Karpas-422 (cell line): ENCODE measurements around the gene COPE. TPM values are rescaled to one million over a fixed set of nuclear protein-coding genes. Genes with fewer than 3 reads are reported as not detected.

Experiments
- DNase-seq: peaks from one replicate; pipeline ENCODE4 v3.0.0-alpha.2; 2015
- H2AFZ ChIP-seq: fragments of 200-600 bp; sonication (generic); 2 replicates; pipeline ENCODE4 v1.6.1; 2014; ENCODE audit warnings: antibody characterized with exemption, low read length, mixed read lengths
- H3K27ac ChIP-seq: fragments of 200-600 bp; sonication (generic); 2 replicates; pipeline ENCODE4 v1.5.1; 2014; ENCODE audit warnings: mild to moderate bottlenecking, low read length, moderate library complexity
- H3K27me3 ChIP-seq: fragments of 200-600 bp; sonication (generic); 2 replicates; pipeline ENCODE4 v1.6.1; 2014; ENCODE audit warnings: low read length, mixed read lengths
- H3K36me3 ChIP-seq: fragments of 200-600 bp; sonication (generic); 2 replicates; pipeline ENCODE4 v1.6.1; 2014; ENCODE audit warnings: low read length, mixed read lengths; ENCODE audit not compliant: insufficient read depth
- H3K4me1 ChIP-seq: fragments of 200-600 bp; sonication (generic); 2 replicates; pipeline ENCODE4 v1.6.1; 2014; ENCODE audit warnings: mild to moderate bottlenecking, low read length, mixed read lengths
- H3K4me2 ChIP-seq: fragments of 200-600 bp; sonication (generic); 2 replicates; pipeline ENCODE4 v1.6.1; 2014; ENCODE audit warnings: low read length, low read depth, mild to moderate bottlenecking; ENCODE audit not compliant: poor library complexity, severe bottlenecking
- H3K4me3 ChIP-seq: fragments of 200-600 bp; sonication (generic); 2 replicates; pipeline ENCODE4 v1.5.1; 2014; ENCODE audit warnings: mild to moderate bottlenecking, antibody characterized with exemption, low read length, mixed read lengths
- H3K79me2 ChIP-seq: fragments of 200-600 bp; sonication (generic); 2 replicates; pipeline ENCODE4 v1.6.1; 2014; ENCODE audit warnings: mild to moderate bottlenecking, low read length, mixed read lengths
- H3K9ac ChIP-seq: fragments of 200-600 bp; sonication (generic); 2 replicates; pipeline ENCODE4 v1.6.0; 2014; ENCODE audit warnings: low read length
- H3K9me2 ChIP-seq: fragments of 200-600 bp; sonication (generic), shearing (Covaris generic); replicated peaks from 2 replicates; pipeline ENCODE4 v1.6.0; 2014; ENCODE audit warnings: mild to moderate bottlenecking, low read length, moderate library complexity; ENCODE audit not compliant: insufficient read depth
- H3K9me3 ChIP-seq: fragments of 300-700, 200-600 bp; sonication (generic); 2 replicates; pipeline ENCODE4 v1.6.1; 2014; ENCODE audit warnings: low read length, mixed read lengths
- H4K20me1 ChIP-seq: fragments of 200-600 bp; sonication (generic); 2 replicates; pipeline ENCODE4 v1.6.1; 2014; ENCODE audit warnings: mild to moderate bottlenecking, antibody characterized with exemption, low read length, low read depth; ENCODE audit not compliant: insufficient read depth
- total RNA-seq: library from RNA; depleted of rRNA; stranded (reverse); fragments of >200 nt; shearing (Covaris generic); gene quantifications from 2 replicates; pipeline ENCODE4 v1.2.3, GENCODE V29; 2014; ENCODE audit warnings: low replicate concordance; rRNA removed

Gene COPE
- 145 and 153 TPM in 2 replicates for total RNA-seq

DNA sequence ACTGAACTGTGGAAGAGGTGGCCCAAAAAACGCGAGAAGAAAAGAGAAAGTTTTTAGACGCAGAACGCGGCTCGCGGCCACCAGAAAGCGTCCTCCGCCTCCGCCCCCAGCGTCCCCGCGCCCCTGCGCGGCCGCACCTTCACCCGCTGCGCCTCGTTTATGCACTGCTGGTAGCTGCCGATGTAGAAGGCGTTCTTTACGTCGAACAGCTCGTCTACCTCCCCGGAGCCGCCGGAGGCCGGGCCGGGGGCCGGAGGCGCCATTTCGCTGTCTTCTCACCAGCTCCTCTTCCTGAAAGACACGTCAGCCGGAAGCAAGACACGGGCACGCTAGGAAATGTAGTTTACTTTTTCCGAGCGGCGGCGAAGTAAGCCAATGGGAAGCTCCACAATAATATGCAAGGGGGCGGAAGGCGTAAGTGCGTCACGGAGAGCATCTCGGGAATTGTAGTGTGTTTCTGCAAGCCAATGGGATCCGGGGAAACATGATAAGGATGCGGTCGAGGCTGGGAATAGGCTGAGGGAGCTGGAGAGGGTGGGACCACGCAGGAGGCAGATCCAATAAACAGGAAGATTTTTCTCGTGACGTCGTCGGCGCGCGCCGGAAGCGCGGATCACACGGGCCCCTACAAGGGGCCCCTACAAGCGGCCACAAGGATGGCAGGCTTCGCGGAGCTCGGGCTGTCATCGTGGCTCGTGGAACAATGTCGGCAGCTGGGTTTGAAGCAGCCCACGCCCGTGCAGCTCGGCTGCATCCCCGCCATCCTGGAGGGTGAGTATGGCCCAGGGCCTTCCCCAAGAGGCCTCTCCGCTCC is at the start of gene COPE, which contains the start of gene DDX49:
Gene COPE, minus strand, starts transcription at position 302 of the 814 bp plus-strand sequence. Its CDS starts 39 bp downstream, at position 263.
Gene DDX49, plus strand, starts transcription at position 630 of the 814 bp plus-strand sequence. Its CDS starts 27 bp downstream, at position 657.
- peak within 1 kb of the TSS; percentile 34; the same call in 1 of the 2 replicates for H2AFZ ChIP-seq
- H3K36me3 ChIP-seq, result peaks cover 9% of the 10 kb centered on the region

DNA sequence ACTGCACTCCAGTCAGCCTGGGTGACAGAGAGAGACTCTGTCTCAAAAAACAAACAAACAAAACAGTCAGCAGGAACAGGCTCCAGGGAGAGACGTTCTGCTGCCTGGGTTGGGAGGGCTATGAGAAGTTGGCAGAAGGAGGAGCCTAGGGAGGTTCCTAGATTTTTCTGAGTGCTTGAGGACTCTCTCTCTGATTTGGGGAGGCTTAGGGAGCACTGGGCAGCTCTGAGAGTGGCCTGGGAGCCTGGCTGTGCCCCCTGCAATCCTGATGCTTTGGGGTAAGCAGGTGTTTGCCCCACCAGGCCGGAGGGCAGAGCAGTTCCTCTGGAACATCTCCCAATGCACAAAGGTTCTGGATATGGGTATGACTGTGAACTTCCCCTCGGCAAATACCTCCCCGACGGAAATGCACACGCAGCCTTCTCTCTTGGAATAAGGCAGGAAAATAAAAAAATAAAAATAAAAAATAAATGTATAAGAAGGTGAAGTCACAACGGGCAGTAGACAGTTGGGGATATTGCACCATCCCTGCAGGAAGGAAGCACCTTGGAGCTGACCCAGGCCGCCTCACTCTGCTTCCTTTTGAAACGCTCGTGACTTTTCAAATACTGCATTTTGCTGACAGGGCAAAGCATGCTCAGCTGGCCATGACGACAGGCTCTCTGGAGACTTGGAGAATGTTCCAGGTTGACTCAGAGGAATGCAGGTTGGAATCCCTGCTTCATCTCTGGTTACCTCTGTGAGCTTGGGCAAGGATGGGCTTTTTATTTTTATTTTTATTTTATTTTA is 48.4 kb upstream of the COPE start:
- H3K27me3 ChIP-seq, result no peaks in the 10 kb centered on the region
- no peak for DNase-seq
- H4K20me1 ChIP-seq, result no peaks in the 10 kb centered on the region
- H3K4me2 ChIP-seq, result no peak overlapping the region
- H3K9ac ChIP-seq, result no peak overlapping the region
- no peaks in the 10 kb centered on the region for H3K9me3 ChIP-seq
- H3K27ac ChIP-seq, result no peak overlapping the region
- H3K36me3 ChIP-seq, result no peaks in the 10 kb centered on the region
- H3K79me2 ChIP-seq, result no peaks in the 10 kb centered on the region
- no peak overlapping the region for H3K4me3 ChIP-seq
- H2AFZ ChIP-seq, result no peak overlapping the region
- peaks cover 4% of the 10 kb centered on the region for H3K4me1 ChIP-seq
- no peaks in the 10 kb centered on the region for H3K9me2 ChIP-seq

More for the DNA sequence above, at the start of gene COPE, which contains the start of gene DDX49:
- peak within 1 kb of the TSS; percentile 29; the same call in 1 of the 2 replicates for H3K27ac ChIP-seq
- H3K4me2 ChIP-seq, result peak within 1 kb of the TSS; percentile 96
- peaks cover 22% of the 10 kb centered on the region for H3K4me1 ChIP-seq
- peak within 1 kb of the TSS; percentile 98 for H3K4me3 ChIP-seq
- no peaks in the 10 kb centered on the region for H3K9me3 ChIP-seq
- H3K27me3 ChIP-seq, result no peaks in the 10 kb centered on the region
- peak; percentile 100 for DNase-seq
- H3K9ac ChIP-seq, result peak within 1 kb of the TSS; percentile 90
- H3K9me2 ChIP-seq, result no peaks in the 10 kb centered on the region
- peaks cover 6% of the 10 kb centered on the region; the same call in 1 of the 2 replicates for H4K20me1 ChIP-seq
- H3K79me2 ChIP-seq, result peaks cover 62% of the 10 kb centered on the region

DNA sequence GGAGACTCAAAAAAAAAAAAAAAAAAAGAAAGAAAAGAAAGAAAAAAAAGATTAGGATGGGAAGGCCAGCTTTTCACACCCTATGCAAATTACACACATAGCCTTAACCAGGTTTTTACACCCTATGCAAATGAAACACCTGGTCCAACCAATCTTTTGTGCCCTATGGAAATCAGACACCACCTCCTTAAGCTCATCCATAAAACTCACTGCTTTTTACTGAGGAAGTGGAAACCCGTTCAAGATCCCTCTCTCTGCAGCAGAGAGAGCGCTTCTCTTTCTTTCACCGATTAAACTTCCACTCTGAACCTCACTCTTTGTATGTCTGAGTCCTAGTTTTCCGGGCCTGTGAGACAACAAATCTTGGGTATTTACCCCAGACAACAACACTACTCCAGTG is 47.1 kb upstream of the COPE start:
- Histone ChIP-seq H2AFZ (no peak overlapping the region), H3K9me3 (no peaks in the 10 kb centered on the region), H3K79me2 (no peaks in the 10 kb centered on the region), H3K4me3 (no peak overlapping the region), H3K4me1 (peaks cover 4% of the 10 kb centered on the region), H3K9ac (no peak overlapping the region), H3K27ac (no peak overlapping the region), H3K9me2 (no peaks in the 10 kb centered on the region), H3K36me3 (no peaks in the 10 kb centered on the region), H3K4me2 (no peak overlapping the region), H4K20me1 (no peaks in the 10 kb centered on the region), H3K27me3 (no peaks in the 10 kb centered on the region)
- no peak for DNase-seq

DNA sequence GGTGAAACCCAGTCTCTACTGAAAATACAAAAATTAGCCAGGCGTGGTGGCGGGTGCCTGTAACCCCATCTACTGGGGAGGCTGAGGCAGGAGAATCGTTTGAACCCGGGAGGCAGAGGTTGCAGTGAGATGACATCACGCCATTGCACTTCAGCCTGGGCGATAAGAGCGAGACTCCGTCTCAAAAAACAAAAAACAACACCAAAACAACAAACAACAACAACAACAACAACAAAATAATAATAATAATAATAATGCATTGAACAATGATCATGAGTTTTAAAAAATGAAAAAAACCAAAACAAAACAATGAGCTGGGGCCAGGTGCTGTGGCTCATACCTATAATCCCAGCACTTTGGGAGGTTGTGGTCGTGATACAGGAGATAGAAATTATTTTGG is 44.9 kb upstream of the COPE start:
- H3K79me2 ChIP-seq, result no peaks in the 10 kb centered on the region
- H3K27ac ChIP-seq, result no peak overlapping the region
- no peak overlapping the region for H3K4me2 ChIP-seq
- no peak for DNase-seq
- no peak overlapping the region for H2AFZ ChIP-seq
- H4K20me1 ChIP-seq, result no peaks in the 10 kb centered on the region
- H3K36me3 ChIP-seq, result no peaks in the 10 kb centered on the region
- no peaks in the 10 kb centered on the region for H3K9me2 ChIP-seq
- no peak overlapping the region for H3K4me3 ChIP-seq
- no peaks in the 10 kb centered on the region for H3K9me3 ChIP-seq
- no peaks in the 10 kb centered on the region for H3K27me3 ChIP-seq
- no peak overlapping the region for H3K9ac ChIP-seq
- H3K4me1 ChIP-seq, result peaks cover 4% of the 10 kb centered on the region

DNA sequence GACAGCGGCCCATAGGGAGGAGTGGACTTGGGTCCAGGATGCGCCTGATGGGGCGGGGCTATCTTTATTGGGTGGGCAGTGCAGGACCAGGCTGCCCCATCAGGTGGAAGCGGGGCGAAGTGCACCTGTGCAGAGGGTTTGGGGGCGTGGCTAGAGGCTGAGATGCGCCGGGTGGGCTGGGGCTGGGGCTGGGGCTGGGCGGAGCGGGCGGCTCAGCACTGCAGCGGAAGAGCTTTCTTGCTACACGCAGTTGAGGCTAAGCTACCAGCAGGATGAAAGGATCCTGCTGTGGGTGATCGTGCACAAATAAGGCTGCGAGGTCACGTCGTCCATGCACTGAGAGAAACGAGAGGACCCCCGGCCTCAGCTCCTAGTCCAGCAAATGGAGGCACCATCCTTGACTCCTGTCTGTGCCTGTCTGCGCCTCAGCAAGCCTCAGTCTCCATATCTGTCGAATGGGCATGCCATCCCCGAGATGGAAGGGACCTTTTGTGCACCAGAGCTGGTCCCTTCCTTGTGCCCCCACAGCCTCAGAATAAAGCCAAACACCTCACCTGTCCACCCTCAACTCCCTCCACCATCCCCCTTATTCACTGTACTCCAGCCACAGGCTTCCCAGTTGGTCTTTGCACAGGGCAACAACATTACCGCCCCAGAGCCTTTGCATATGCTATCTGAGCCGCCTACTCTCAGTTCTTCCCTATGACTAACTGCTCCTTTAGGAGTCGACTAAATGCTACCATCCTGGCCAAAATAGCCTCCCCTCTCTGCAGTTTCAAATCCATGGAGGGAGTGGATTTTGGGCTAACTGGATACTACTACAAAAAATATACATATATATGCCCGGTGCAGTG is 42.8 kb upstream of the COPE start:
- no peak overlapping the region for H3K27ac ChIP-seq
- H3K36me3 ChIP-seq, result no peaks in the 10 kb centered on the region
- H3K4me1 ChIP-seq, result peaks cover 4% of the 10 kb centered on the region
- no peaks in the 10 kb centered on the region for H3K9me2 ChIP-seq
- H2AFZ ChIP-seq, result no peak overlapping the region
- no peaks in the 10 kb centered on the region for H3K9me3 ChIP-seq
- DNase-seq, result no peak
- H3K79me2 ChIP-seq, result no peaks in the 10 kb centered on the region
- H3K27me3 ChIP-seq, result no peaks in the 10 kb centered on the region
- H3K4me3 ChIP-seq, result no peak overlapping the region
- H3K4me2 ChIP-seq, result no peak overlapping the region
- H3K9ac ChIP-seq, result no peak overlapping the region
- no peaks in the 10 kb centered on the region for H4K20me1 ChIP-seq

DNA sequence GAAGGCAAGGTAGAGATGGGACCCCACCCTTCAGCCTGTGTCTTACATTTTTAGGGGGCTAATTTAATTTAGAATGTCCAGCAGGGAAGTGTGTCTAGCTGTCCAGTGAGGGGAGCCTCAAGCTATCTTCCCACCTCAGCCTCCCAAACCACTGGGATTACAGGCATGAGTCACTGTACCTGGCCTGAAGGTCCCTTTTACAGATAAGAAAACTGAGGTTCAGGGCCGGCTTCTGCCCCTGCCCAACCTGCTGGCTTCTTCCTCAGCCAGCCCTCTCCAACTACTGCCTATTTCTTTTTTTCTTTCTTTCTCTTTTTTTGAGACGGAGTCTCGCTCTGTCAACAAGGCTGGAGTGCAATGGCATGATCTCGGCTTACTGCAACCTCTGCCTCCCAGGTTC is 41.2 kb upstream of the COPE start:
- H3K36me3 ChIP-seq, result no peaks in the 10 kb centered on the region
- no peak overlapping the region for H3K4me2 ChIP-seq
- H3K9ac ChIP-seq, result no peak overlapping the region
- H4K20me1 ChIP-seq, result no peaks in the 10 kb centered on the region
- no peaks in the 10 kb centered on the region for H3K9me3 ChIP-seq
- no peaks in the 10 kb centered on the region for H3K27me3 ChIP-seq
- no peak overlapping the region for H3K27ac ChIP-seq
- H3K4me1 ChIP-seq, result no peaks in the 10 kb centered on the region
- H3K9me2 ChIP-seq, result no peaks in the 10 kb centered on the region
- no peaks in the 10 kb centered on the region for H3K79me2 ChIP-seq
- DNase-seq, result no peak
- no peak overlapping the region for H2AFZ ChIP-seq
- no peak overlapping the region for H3K4me3 ChIP-seq

DNA sequence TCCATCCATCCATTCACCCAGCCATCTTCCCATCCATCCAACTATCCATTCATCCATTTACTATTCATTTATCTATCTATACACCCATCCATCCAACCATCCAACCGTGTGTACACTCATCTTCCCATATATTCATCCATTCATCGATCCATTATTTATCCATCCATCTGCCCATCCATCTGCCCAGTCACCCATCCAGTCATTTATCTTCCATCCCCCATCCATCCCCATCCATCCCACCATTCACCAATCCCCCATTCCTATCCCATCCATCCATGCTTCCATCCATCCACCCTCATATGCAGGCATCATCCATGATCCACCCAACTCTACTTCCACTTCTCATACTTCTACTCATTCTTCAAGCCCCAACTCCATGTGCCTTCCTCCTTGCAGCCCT is 35.9 kb upstream of the COPE start:
- Histone ChIP-seq H3K4me3 (no peak overlapping the region), H4K20me1 (no peaks in the 10 kb centered on the region), H3K27ac (no peak overlapping the region), H3K4me2 (no peak overlapping the region), H3K9me3 (no peaks in the 10 kb centered on the region), H2AFZ (no peak overlapping the region), H3K4me1 (no peaks in the 10 kb centered on the region), H3K9ac (no peak overlapping the region), H3K9me2 (no peaks in the 10 kb centered on the region; the same call in 1 of the 2 replicates), H3K27me3 (no peaks in the 10 kb centered on the region), H3K36me3 (no peaks in the 10 kb centered on the region), H3K79me2 (no peaks in the 10 kb centered on the region)
- no peak for DNase-seq
